Prostate gland (tissue), 2 donors: ENCODE measurements around the gene SMDT1.

Source experiments
- CTCF ChIP-seq, 4 experiments: fragments of 200-600 bp in 2 of 4; fragments of 450-650 bp in 2 of 4; sonication (generic) in 2 of 4; IDR thresholded peaks; 1 replicate in 3 of 4; 2 replicates in 1 of 4; pipeline ENCODE4 v1.5.1; 2016 to 2019; ENCODE audit warnings: antibody characterized with exemption in 4 of 4, mild to moderate bottlenecking in 2 of 4, moderate library complexity in 2 of 4
- POLR2A ChIP-seq: fragments of 450-650 bp; IDR thresholded peaks from one replicate; pipeline ENCODE4 v1.6.1; 2016; ENCODE audit warnings: antibody characterized with exemption, mild to moderate bottlenecking

GRCh38 chr22:42062506-42063170, 16.9 kb upstream of the SMDT1 start:
- TF ChIP-seq CTCF (IDR thresholded peaks at IDR 0.05), result no peak
- TF ChIP-seq POLR2A, result no peak
